Keratinocyte (primary cell): ENCODE data around the gene OLFM3. TPM values are rescaled to one million over a fixed set of nuclear protein-coding genes. Genes with fewer than 3 reads are reported as not detected.

Source experiments
- DNase-seq: peaks from one replicate; pipeline ENCODE4 v3.0.0-alpha.2; 2011; ENCODE audit warnings: low read depth, missing footprints, low spot score
- FAIRE-seq: peaks from 2 replicates; lab custom pipeline; 2011; peaks lifted over from hg19 to GRCh38; lab: Jason Lieb, UNC
- H2AFZ ChIP-seq: 2 replicates; pipeline ENCODE4 v1.6.0; 2012; ENCODE audit warnings: low read length, control low read depth, inconsistent platforms; ENCODE audit not compliant: control insufficient read depth
- H3K27ac ChIP-seq: 2 replicates; pipeline ENCODE4 v1.5.1; 2011; ENCODE audit warnings: low read length; ENCODE audit not compliant: control insufficient read depth, insufficient read depth
- H3K27me3 ChIP-seq: 3 replicates; pipeline ENCODE4 v1.6.0; 2011; ENCODE audit warnings: low read length; ENCODE audit not compliant: control insufficient read depth, insufficient read depth; ENCODE audit errors: extremely low read depth
- H3K36me3 ChIP-seq, 2 experiments: 2 replicates in 1 of 2; 3 replicates in 1 of 2; pipeline ENCODE4 v1.5.1; 2011; ENCODE audit warnings: low read length in 2 of 2, mild to moderate bottlenecking in 1 of 2; ENCODE audit not compliant: control insufficient read depth in 2 of 2, insufficient read depth in 2 of 2; ENCODE audit errors: extremely low read depth in 1 of 2
- H3K4me1 ChIP-seq: 3 replicates; pipeline ENCODE4 v1.5.1; 2011; ENCODE audit warnings: low read length; ENCODE audit not compliant: control insufficient read depth, insufficient read depth; ENCODE audit errors: extremely low read depth
- H3K4me2 ChIP-seq: 3 replicates; pipeline ENCODE4 v1.6.0; 2011; ENCODE audit warnings: low read depth, low read length; ENCODE audit not compliant: control insufficient read depth, insufficient read depth; ENCODE audit errors: extremely low read depth
- H3K4me3 ChIP-seq, 3 experiments: fragments of 200-600 bp in 1 of 3; sonication (generic) in 1 of 3; 2 replicates in 2 of 3; 3 replicates in 1 of 3; pipeline ENCODE4 v1.5.1; 2011 to 2016; ENCODE audit warnings: low read length in 3 of 3, mild to moderate bottlenecking in 3 of 3, control low read depth in 2 of 3, inconsistent platforms in 1 of 3, low read depth in 1 of 3, mixed read lengths in 1 of 3, mixed run types in 1 of 3, moderate library complexity in 1 of 3; ENCODE audit not compliant: control insufficient read depth in 2 of 3, insufficient read depth in 2 of 3; ENCODE audit errors: extremely low read depth in 1 of 3
- H3K79me2 ChIP-seq: 2 replicates; pipeline ENCODE4 v1.6.0; 2012; ENCODE audit warnings: low read length; ENCODE audit not compliant: control insufficient read depth, insufficient read depth
- H3K9ac ChIP-seq: 3 replicates; pipeline ENCODE4 v1.6.0; 2011; ENCODE audit warnings: low read length; ENCODE audit not compliant: control insufficient read depth, insufficient read depth; ENCODE audit errors: extremely low read depth
- H3K9me1 ChIP-seq: 3 replicates; pipeline ENCODE4 v1.6.0; 2011; ENCODE audit warnings: low read length; ENCODE audit not compliant: control insufficient read depth, insufficient read depth; ENCODE audit errors: extremely low read depth
- H3K9me3 ChIP-seq: 2 replicates; pipeline ENCODE4 v1.5.1; 2012; ENCODE audit warnings: low read depth, low read length; ENCODE audit not compliant: control insufficient read depth
- H4K20me1 ChIP-seq: 3 replicates; pipeline ENCODE4 v1.6.0; 2011; ENCODE audit warnings: low read length; ENCODE audit not compliant: control insufficient read depth, insufficient read depth; ENCODE audit errors: extremely low read depth
- EZH2 ChIP-seq: IDR thresholded peaks from one replicate; pipeline ENCODE4 v1.6.1; 2012; ENCODE audit warnings: inconsistent platforms, mild to moderate bottlenecking, low read length, moderate library complexity
- dilution Hi-C: fragments of 300-500 bp; cut with MboI; formaldehyde crosslinking; loops from one replicate; pipeline ENCODE4 v1.7.0; 2020; ENCODE audit warnings: low sequenced_read_pairs; ENCODE audit not compliant: extremely low pct_ligation_motif_present
- polyA plus RNA-seq, 5 experiments: library from polyadenylated mRNA; depleted of rRNA in 3 of 5; stranded (reverse) in 3 of 5; stranded (forward) in 1 of 5; unstranded in 1 of 5; fragments of >200 nt; gene quantifications; 1 replicate in 1 of 5; 2 replicates in 3 of 5; 3 replicates in 1 of 5; pipeline versions ENCODE4 v1.2.1 to v1.2.3, GENCODE V29; 2011 to 2012; ENCODE audit warnings: missing spikeins in 2 of 5, low read depth in 1 of 5, low replicate concordance in 1 of 5
- TF ChIP-seq, protein P1 (sequence below), 3 experiments: IDR thresholded peaks in 1 of 3; conservative IDR thresholded peaks in 1 of 3; optimal IDR thresholded peaks in 1 of 3; 2 replicates in 2 of 3; 3 replicates in 1 of 3; pipeline versions ENCODE3 to v1.5.1; 2011; ENCODE audit warnings: low read length in 3 of 3, mild to moderate bottlenecking in 3 of 3, moderate library complexity in 2 of 3, control low read depth in 1 of 3, inconsistent platforms in 1 of 3; ENCODE audit not compliant: insufficient read depth in 2 of 3; ENCODE audit errors: extremely low read depth in 1 of 3

OLFM3 gene
- polyA plus RNA-seq, 1 donor (not counting 4 experiments of a cell fraction or from before 2014, with no cell fraction given): not detected

DNA sequence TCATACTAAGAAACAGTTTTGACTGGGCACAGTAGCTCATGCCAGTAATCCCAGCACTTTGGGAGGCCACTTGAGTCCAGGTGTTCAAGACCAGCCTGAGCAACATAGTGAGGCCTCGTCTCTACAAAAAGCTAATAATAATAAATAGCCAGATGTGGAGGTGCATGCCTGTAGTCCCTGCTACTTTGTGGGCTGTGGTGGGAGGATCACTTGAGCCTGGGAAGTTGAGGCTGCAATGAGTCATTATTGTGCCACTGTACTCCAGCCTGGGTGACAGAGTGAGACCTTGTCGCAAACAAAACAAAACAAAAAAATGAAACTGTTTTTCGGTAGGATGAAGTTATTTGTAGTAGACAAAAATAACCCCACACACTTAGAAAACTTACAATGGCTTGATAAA is 19.0 kb upstream of the OLFM3 start:
- no peaks in the 10 kb centered on the region for H4K20me1 ChIP-seq
- H3K27me3 ChIP-seq: no peaks in the 10 kb centered on the region
- no peak overlapping the region for H3K27ac ChIP-seq
- TF ChIP-seq EZH2: no peak
- TF ChIP-seq, protein P1, sequence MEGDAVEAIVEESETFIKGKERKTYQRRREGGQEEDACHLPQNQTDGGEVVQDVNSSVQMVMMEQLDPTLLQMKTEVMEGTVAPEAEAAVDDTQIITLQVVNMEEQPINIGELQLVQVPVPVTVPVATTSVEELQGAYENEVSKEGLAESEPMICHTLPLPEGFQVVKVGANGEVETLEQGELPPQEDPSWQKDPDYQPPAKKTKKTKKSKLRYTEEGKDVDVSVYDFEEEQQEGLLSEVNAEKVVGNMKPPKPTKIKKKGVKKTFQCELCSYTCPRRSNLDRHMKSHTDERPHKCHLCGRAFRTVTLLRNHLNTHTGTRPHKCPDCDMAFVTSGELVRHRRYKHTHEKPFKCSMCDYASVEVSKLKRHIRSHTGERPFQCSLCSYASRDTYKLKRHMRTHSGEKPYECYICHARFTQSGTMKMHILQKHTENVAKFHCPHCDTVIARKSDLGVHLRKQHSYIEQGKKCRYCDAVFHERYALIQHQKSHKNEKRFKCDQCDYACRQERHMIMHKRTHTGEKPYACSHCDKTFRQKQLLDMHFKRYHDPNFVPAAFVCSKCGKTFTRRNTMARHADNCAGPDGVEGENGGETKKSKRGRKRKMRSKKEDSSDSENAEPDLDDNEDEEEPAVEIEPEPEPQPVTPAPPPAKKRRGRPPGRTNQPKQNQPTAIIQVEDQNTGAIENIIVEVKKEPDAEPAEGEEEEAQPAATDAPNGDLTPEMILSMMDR (optimal IDR thresholded peaks at IDR 0.05 in 1 of 3, IDR thresholded peaks at IDR 0.05 in 1 of 3, conservative IDR thresholded peaks at IDR 0.05 in 1 of 3; ENCODE audit: extremely low read depth in 1 of 3, insufficient read depth in 2 of 3, low read length in 3 of 3): no peak
- H3K9ac ChIP-seq: no peak overlapping the region
- no peak for DNase-seq
- no peak overlapping the region for H3K4me2 ChIP-seq
- no peaks in the 10 kb centered on the region for H3K9me3 ChIP-seq
- H3K9me1 ChIP-seq: no peaks in the 10 kb centered on the region
- dilution Hi-C loops: no loop called here
- H3K79me2 ChIP-seq: no peaks in the 10 kb centered on the region
- H3K4me1 ChIP-seq: no peaks in the 10 kb centered on the region
- H3K4me3 ChIP-seq: no peak overlapping the region
- no peak for FAIRE-seq
- H3K36me3 ChIP-seq: no peaks in the 10 kb centered on the region
- no peak overlapping the region for H2AFZ ChIP-seq

DNA sequence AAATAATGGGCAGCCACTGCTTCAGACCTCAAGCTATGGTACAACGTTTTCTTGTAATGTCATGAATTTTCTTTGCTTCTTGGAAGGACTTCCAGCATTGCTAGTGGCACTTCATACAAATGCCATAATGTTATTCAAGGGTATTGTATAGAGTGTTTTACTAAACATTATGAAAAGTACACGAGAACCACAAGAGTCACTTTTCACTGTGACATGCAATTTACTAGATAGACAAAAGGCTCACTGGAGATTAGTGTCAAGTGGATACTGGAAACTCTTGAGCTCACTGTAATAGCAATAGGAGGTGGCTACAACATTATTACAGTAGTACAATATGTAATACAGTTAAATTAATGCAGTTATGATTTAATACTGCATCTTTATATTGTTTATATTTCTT is 5.3 kb upstream of the OLFM3 start:
- no peak overlapping the region for H3K4me3 ChIP-seq
- H3K36me3 ChIP-seq: no peaks in the 10 kb centered on the region
- no peaks in the 10 kb centered on the region for H4K20me1 ChIP-seq
- H3K9me3 ChIP-seq: no peaks in the 10 kb centered on the region
- no peak overlapping the region for H3K9ac ChIP-seq
- dilution Hi-C loops: no loop called here
- H3K27me3 ChIP-seq: no peaks in the 10 kb centered on the region
- no peaks in the 10 kb centered on the region for H3K9me1 ChIP-seq
- H2AFZ ChIP-seq: no peak overlapping the region
- TF ChIP-seq EZH2: no peak
- TF ChIP-seq, protein P1 (optimal IDR thresholded peaks at IDR 0.05 in 1 of 3, IDR thresholded peaks at IDR 0.05 in 1 of 3, conservative IDR thresholded peaks at IDR 0.05 in 1 of 3; ENCODE audit: extremely low read depth in 1 of 3, insufficient read depth in 2 of 3, low read length in 3 of 3): no peak
- DNase-seq (no peak), FAIRE-seq (no peak)
- H3K79me2 ChIP-seq: no peaks in the 10 kb centered on the region
- no peak overlapping the region for H3K4me2 ChIP-seq
- no peaks in the 10 kb centered on the region for H3K4me1 ChIP-seq
- H3K27ac ChIP-seq: no peak overlapping the region
